SW 1271 (cell line): ENCODE data around the gene FKBP8.
A peak's percentile ranks its signal among the peaks of the same experiment; 100 is the strongest.
"Not testable (repeated sequence)": the region's sequence is repeated elsewhere in the genome, so short reads cannot be mapped to it uniquely, and the experiment has no call there.

Source experiments
- DNase-seq, 2 experiments: peaks; one replicate each; lab custom pipeline; 2025; lab: John Stamatoyannopoulos, UW

FKBP8 gene

GRCh38 chr19:18542941-18543813, at the start of gene FKBP8:
Gene FKBP8, minus strand, starts transcription at chr19:18543573. Its CDS starts 1,603 bp downstream, at chr19:18541970.
- DNase-seq: peak; percentile 29 to 72

- DNase-seq: not testable (repeated sequence)
Measured at GRCh38 chr19:18592732-18593131, 49.4 kb upstream of the FKBP8 start.

- no peak for DNase-seq
Measured at GRCh38 chr19:18591735-18592385, 48.5 kb upstream of the FKBP8 start.

GRCh38 chr19:18590273-18591272, 47.2 kb upstream of the FKBP8 start:
- peak; percentile 93 to 96 for DNase-seq

- DNase-seq: peak; percentile 56 to 80
Measured at GRCh38 chr19:18589380-18590272, 46.3 kb upstream of the FKBP8 start.

GRCh38 chr19:18588611-18589379, 45.4 kb upstream of the FKBP8 start, which contains the start of gene REX1BD:
Gene REX1BD, plus strand, starts transcription at chr19:18588798. Its CDS starts 4 bp downstream, at chr19:18588802.
- DNase-seq: peak; percentile 32 to 70

- DNase-seq: no peak
Measured at GRCh38 chr19:18587962-18588610, 44.7 kb upstream of the FKBP8 start.

GRCh38 chr19:18587561-18587960, 44.2 kb upstream of the FKBP8 start:
- no peak for DNase-seq

- DNase-seq: no peak
Measured at GRCh38 chr19:18586306-18586705, 42.9 kb upstream of the FKBP8 start.

- no peak for DNase-seq
Measured at GRCh38 chr19:18580311-18580710, 36.9 kb upstream of the FKBP8 start.

GRCh38 chr19:18577365-18577914, 34.1 kb upstream of the FKBP8 start:
- no peak for DNase-seq

- no peak for DNase-seq
Measured at GRCh38 chr19:18576383-18576782, 33.0 kb upstream of the FKBP8 start.

- no peak for DNase-seq
Measured at GRCh38 chr19:18574691-18575291, 31.4 kb upstream of the FKBP8 start.

GRCh38 chr19:18571564-18572344, 28.4 kb upstream of the FKBP8 start, which contains the start of gene UBA52:
Gene UBA52, plus strand, starts transcription at chr19:18571857. Its CDS starts 1,444 bp downstream, at chr19:18573301.
- DNase-seq: peak; percentile 94

GRCh38 chr19:18568367-18568766, 25.0 kb upstream of the FKBP8 start:
- no peak for DNase-seq

- DNase-seq: no peak
Measured at GRCh38 chr19:18566953-18567352, 23.6 kb upstream of the FKBP8 start.

GRCh38 chr19:18562086-18562485, 18.7 kb upstream of the FKBP8 start:
- no peak for DNase-seq

- DNase-seq: no peak
Measured at GRCh38 chr19:18559685-18560084, 16.3 kb upstream of the FKBP8 start.
